GM12878 (cell line): ENCODE data around the gene PRDM16. TPM values are rescaled to one million over a fixed set of nuclear protein-coding genes. Genes with fewer than 3 reads are reported as not detected.

Experiments used
- ATAC-seq: fragments of 200-7000 bp; cut with Tn5 transposase; 3 replicates; pipeline ENCODE4 v1.9.1; 2020; ENCODE audit warnings: mild to moderate bottlenecking, moderate library complexity
- BruUV-seq: library from RNA; stranded (reverse); fragments of 400-500 nt; replicated peaks from 2 replicates; lab custom pipeline; 2021; lab: Mats Ljungman, UMichigan
- CTCF ChIA-PET: fragments of 300-600 bp; sonication (Branson Sonifier 250); formaldehyde crosslinking; extraction: SDS; loops from one replicate; lab custom pipeline; 2021; ENCODE audit warnings: inconsistent platforms; lab: Yijun Ruan, JAX
- POLR2A ChIA-PET: fragments of 350-600 bp; formaldehyde crosslinking; extraction: SDS; loops from one replicate; lab custom pipeline; 2021; ENCODE audit warnings: inconsistent platforms; lab: Charles Lee
- RAD21 ChIA-PET: fragments of 300-600 bp; sonication (Branson Sonifier 250); formaldehyde crosslinking; loops from one replicate; lab custom pipeline; 2023; ENCODE audit warnings: antibody characterized with exemption; ENCODE audit not compliant: unreplicated experiment; lab: Charles Lee
- SMC1A ChIA-PET: fragments of 300-600 bp; sonication (Branson Sonifier 250); formaldehyde crosslinking; loops from one replicate; lab custom pipeline; 2023; ENCODE audit not compliant: unreplicated experiment, uncharacterized antibody; lab: Charles Lee
- DNase-seq: peaks from one replicate; pipeline ENCODE4 v3.0.0-alpha.2; 2011; ENCODE audit warnings: low read depth, low spot score
- FAIRE-seq: peaks from 3 replicates; lab custom pipeline; 2011; peaks lifted over from hg19 to GRCh38; lab: Jason Lieb, UNC
- H2AFZ ChIP-seq: 2 replicates; pipeline ENCODE4 v1.6.0; 2011; ENCODE audit warnings: low read depth, low read length, control low read depth; ENCODE audit not compliant: control insufficient read depth
- H3K27ac ChIP-seq: 2 replicates; pipeline ENCODE4 v1.5.1; 2011; ENCODE audit warnings: control low read depth; ENCODE audit not compliant: control insufficient read depth, insufficient read depth
- H3K27me3 ChIP-seq, 2 experiments: replicated peaks in 1 of 2; 2 replicates each; pipeline versions ENCODE4 v1.6.0 to v1.6.1; 2011; ENCODE audit warnings: low read length in 1 of 2; ENCODE audit not compliant: control insufficient read depth in 2 of 2, insufficient read depth in 2 of 2
- H3K36me3 ChIP-seq, 2 experiments: 2 replicates each; pipeline ENCODE4 v1.5.1; 2011; ENCODE audit warnings: low read length in 1 of 2; ENCODE audit not compliant: control insufficient read depth in 2 of 2, insufficient read depth in 2 of 2
- H3K4me1 ChIP-seq: 2 replicates; pipeline ENCODE4 v1.6.1; 2011; ENCODE audit warnings: mild to moderate bottlenecking, low read length, moderate library complexity, mixed read lengths; ENCODE audit not compliant: control insufficient read depth, insufficient read depth
- H3K4me2 ChIP-seq: 2 replicates; pipeline ENCODE4 v1.6.0; 2011; ENCODE audit warnings: control low read depth; ENCODE audit not compliant: control insufficient read depth, insufficient read depth
- H3K4me3 ChIP-seq: fragments of 200-600 bp; sonication (generic); 2 replicates; pipeline ENCODE4 v1.5.1; 2016
- H3K79me2 ChIP-seq: 2 replicates; pipeline ENCODE4 v1.6.0; 2011; ENCODE audit warnings: low read length; ENCODE audit not compliant: control insufficient read depth, insufficient read depth
- H3K9ac ChIP-seq: 2 replicates; pipeline ENCODE4 v1.8.0; 2011; ENCODE audit warnings: low read length, control low read depth, mixed read lengths; ENCODE audit not compliant: control insufficient read depth, insufficient read depth
- H3K9me3 ChIP-seq: replicated peaks from 3 replicates; pipeline ENCODE4 v1.5.1; 2011; ENCODE audit warnings: mild to moderate bottlenecking, low read length; ENCODE audit not compliant: control insufficient read depth, insufficient read depth
- H4K20me1 ChIP-seq: 2 replicates; pipeline ENCODE4 v1.6.0; 2011; ENCODE audit not compliant: control insufficient read depth, insufficient read depth
- CTCF ChIP-seq, 3 experiments: IDR thresholded peaks in 2 of 3; conservative IDR thresholded peaks in 1 of 3; 2 replicates each; pipeline ENCODE4 v1.5.1; 2011; ENCODE audit warnings: low read depth in 3 of 3, low read length in 3 of 3, mild to moderate bottlenecking in 3 of 3, control low read depth in 2 of 3, moderate library complexity in 2 of 3, inconsistent platforms in 1 of 3, mixed read lengths in 1 of 3; ENCODE audit not compliant: control insufficient read depth in 2 of 3, insufficient read depth in 1 of 3; ENCODE audit errors: extremely low read depth in 1 of 3
- HDAC2 ChIP-seq: fragments of 200-600 bp; sonication (generic); IDR thresholded peaks from 2 replicates; pipeline ENCODE4 v1.6.1; 2017
- POLR2AphosphoS2 ChIP-seq: IDR thresholded peaks from 2 replicates; pipeline ENCODE4 v1.6.1; 2011; ENCODE audit warnings: low read depth, mild to moderate bottlenecking, low read length, improper control_type of control experiment, moderate library complexity
- RAD51 ChIP-seq: fragments of 450-650 bp; IDR thresholded peaks from 2 replicates; pipeline ENCODE4 v1.6.1; 2016; ENCODE audit warnings: moderate library complexity, mild to moderate bottlenecking, inconsistent platforms
- RELB ChIP-seq: fragments of 450-650 bp; IDR thresholded peaks from 2 replicates; pipeline ENCODE4 v1.6.1; 2017; ENCODE audit warnings: low read depth, mild to moderate bottlenecking, moderate library complexity
- RFX5 ChIP-seq: IDR thresholded peaks from 2 replicates; pipeline ENCODE4 v1.6.1; 2011; ENCODE audit warnings: low read depth, low read length, improper control_type of control experiment
- ZBED1 ChIP-seq: IDR thresholded peaks from 2 replicates; pipeline ENCODE4 v1.6.1; 2016; ENCODE audit warnings: borderline replicate concordance
- ZNF24 ChIP-seq: fragments of 450-650 bp; IDR thresholded peaks from 2 replicates; pipeline ENCODE4 v1.6.1; 2017; ENCODE audit warnings: antibody characterized with exemption, mild to moderate bottlenecking
- WGBS: methylation state at CpG from one replicate; pipeline ENCODE4 v1.1.6; 2016; ENCODE audit warnings: low lambda C conversion rate; ENCODE audit not compliant: insufficient replicate concordance, insufficient coverage; ENCODE audit errors: missing lambda C conversion rate; 5-methylcytosine and 5-hydroxymethylcytosine counted together
- in situ Hi-C: fragments of 300-500 bp; cut with MboI; formaldehyde crosslinking; loops from 9 replicates; pipeline ENCODE4 v1.14.3; 2018; ENCODE audit warnings: mixed read lengths
- intact Hi-C: fragments of 100-400 bp; cut with micrococcal nuclease; formaldehyde crosslinking; loops from one replicate; pipeline ENCODE4 v1.14.2; 2022; ENCODE audit not compliant: unreplicated experiment
- polyA plus RNA-seq, 11 experiments: library from polyadenylated mRNA; depleted of rRNA in 4 of 11; unstranded in 6 of 11; stranded (reverse) in 5 of 11; fragments of >200 nt; fragmentation: Nextera tagmentation in 4 of 11; fragmentation: Illumina TruSeq in 1 of 11; extraction: Ambion mirVana in 4 of 11; extraction: Trizol in 1 of 11; gene quantifications; 1 replicate in 1 of 11; 2 replicates in 10 of 11; pipeline versions ENCODE4 v1.2.1 to v1.2.3, GENCODE V29; 2011 to 2016; ENCODE audit warnings: inconsistent platforms in 2 of 11, missing spikeins in 2 of 11, low read depth in 1 of 11
- total RNA-seq, 4 experiments: library from RNA; depleted of rRNA in 3 of 4; stranded (reverse); fragments of >200 nt in 3 of 4; fragmentation: Illumina TruSeq in 1 of 4; extraction: Trizol in 1 of 4; gene quantifications; 2 replicates each; pipeline versions ENCODE4 v1.2.1 to v1.2.3, GENCODE V29; 2013 to 2021
- TF ChIP-seq, protein P1 (sequence below): IDR thresholded peaks from 2 replicates; pipeline ENCODE4 v1.6.1; 2011; ENCODE audit warnings: borderline replicate concordance, low read depth, mild to moderate bottlenecking, moderate library complexity, mixed read lengths, low read length; ENCODE audit not compliant: insufficient read depth; ENCODE audit errors: extremely low read length
- TF ChIP-seq, protein P2 (sequence below): IDR thresholded peaks from 2 replicates; pipeline ENCODE4 v1.6.1; 2012; ENCODE audit warnings: mild to moderate bottlenecking, low read depth, low read length

The PRDM16 gene
- total and polyA plus RNA-seq, 10 of the 15 experiments (the other 5 are each of a cell fraction or from before 2014, with no cell fraction given), result 0.03 TPM; not detected in 9

GRCh38 chr1:3159121-3159520, 90.1 kb downstream of the PRDM16 start:
- ChIA-PET CTCF (no interaction called here), RAD21 (no interaction called here), POLR2A (no interaction called here), SMC1A (no interaction called here)
- no peaks in the 10 kb centered on the region for H3K79me2 ChIP-seq
- WGBS, result 62% methylated on average over 10 of the region's 10 CpGs
- no peak overlapping the region for H3K9ac ChIP-seq
- no peak for FAIRE-seq
- no peak overlapping the region for H3K4me3 ChIP-seq
- no peaks in the 10 kb centered on the region for H4K20me1 ChIP-seq
- in situ Hi-C loops (no loop called here), intact Hi-C loops (no loop called here)
- no peaks in the 10 kb centered on the region for H3K36me3 ChIP-seq
- TF ChIP-seq HDAC2, result no peak
- TF ChIP-seq ZBED1, result no peak
- TF ChIP-seq, protein P1, sequence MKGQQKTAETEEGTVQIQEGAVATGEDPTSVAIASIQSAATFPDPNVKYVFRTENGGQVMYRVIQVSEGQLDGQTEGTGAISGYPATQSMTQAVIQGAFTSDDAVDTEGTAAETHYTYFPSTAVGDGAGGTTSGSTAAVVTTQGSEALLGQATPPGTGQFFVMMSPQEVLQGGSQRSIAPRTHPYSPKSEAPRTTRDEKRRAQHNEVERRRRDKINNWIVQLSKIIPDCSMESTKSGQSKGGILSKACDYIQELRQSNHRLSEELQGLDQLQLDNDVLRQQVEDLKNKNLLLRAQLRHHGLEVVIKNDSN, result no peak
- TF ChIP-seq CTCF (IDR thresholded peaks at IDR 0.05 in 2 of 3, conservative IDR thresholded peaks at IDR 0.05 in 1 of 3; ENCODE audit: control insufficient read depth in 2 of 3, extremely low read depth in 1 of 3, insufficient read depth in 1 of 3, low read depth in 3 of 3, low read length in 3 of 3), result no peak
- no peak for TF ChIP-seq RFX5
- TF ChIP-seq ZNF24, result no peak
- no peak for TF ChIP-seq RAD51
- no peak for TF ChIP-seq RELB
- no peak for TF ChIP-seq POLR2AphosphoS2
- TF ChIP-seq, protein P2, sequence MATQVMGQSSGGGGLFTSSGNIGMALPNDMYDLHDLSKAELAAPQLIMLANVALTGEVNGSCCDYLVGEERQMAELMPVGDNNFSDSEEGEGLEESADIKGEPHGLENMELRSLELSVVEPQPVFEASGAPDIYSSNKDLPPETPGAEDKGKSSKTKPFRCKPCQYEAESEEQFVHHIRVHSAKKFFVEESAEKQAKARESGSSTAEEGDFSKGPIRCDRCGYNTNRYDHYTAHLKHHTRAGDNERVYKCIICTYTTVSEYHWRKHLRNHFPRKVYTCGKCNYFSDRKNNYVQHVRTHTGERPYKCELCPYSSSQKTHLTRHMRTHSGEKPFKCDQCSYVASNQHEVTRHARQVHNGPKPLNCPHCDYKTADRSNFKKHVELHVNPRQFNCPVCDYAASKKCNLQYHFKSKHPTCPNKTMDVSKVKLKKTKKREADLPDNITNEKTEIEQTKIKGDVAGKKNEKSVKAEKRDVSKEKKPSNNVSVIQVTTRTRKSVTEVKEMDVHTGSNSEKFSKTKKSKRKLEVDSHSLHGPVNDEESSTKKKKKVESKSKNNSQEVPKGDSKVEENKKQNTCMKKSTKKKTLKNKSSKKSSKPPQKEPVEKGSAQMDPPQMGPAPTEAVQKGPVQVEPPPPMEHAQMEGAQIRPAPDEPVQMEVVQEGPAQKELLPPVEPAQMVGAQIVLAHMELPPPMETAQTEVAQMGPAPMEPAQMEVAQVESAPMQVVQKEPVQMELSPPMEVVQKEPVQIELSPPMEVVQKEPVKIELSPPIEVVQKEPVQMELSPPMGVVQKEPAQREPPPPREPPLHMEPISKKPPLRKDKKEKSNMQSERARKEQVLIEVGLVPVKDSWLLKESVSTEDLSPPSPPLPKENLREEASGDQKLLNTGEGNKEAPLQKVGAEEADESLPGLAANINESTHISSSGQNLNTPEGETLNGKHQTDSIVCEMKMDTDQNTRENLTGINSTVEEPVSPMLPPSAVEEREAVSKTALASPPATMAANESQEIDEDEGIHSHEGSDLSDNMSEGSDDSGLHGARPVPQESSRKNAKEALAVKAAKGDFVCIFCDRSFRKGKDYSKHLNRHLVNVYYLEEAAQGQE, result no peak
- no peak for DNase-seq
- BruUV-seq, result no TSS peak
- H3K27ac ChIP-seq, result no peak overlapping the region
- H3K4me2 ChIP-seq, result no peak overlapping the region
- H3K27me3 ChIP-seq, result no peaks in the 10 kb centered on the region
- ATAC-seq, result no peak
- H3K4me1 ChIP-seq, result no peaks in the 10 kb centered on the region
- H2AFZ ChIP-seq, result no peak overlapping the region
- no peaks in the 10 kb centered on the region for H3K9me3 ChIP-seq
